NB4 (cell line): ENCODE data around the gene TIMM10B.

Experiments used
- POLR2A ChIP-seq: IDR thresholded peaks from 2 replicates; pipeline ENCODE4 v1.6.1; 2011; ENCODE audit warnings: mild to moderate bottlenecking; ENCODE audit not compliant: insufficient read length; ENCODE audit errors: extremely low read depth
- TF ChIP-seq, protein P1 (sequence below): IDR thresholded peaks from one replicate; pipeline ENCODE4 v1.5.1; 2012; ENCODE audit warnings: low read depth, low read length
- TF ChIP-seq, protein P2 (sequence below): IDR thresholded peaks from 2 replicates; pipeline ENCODE4 v1.6.1; 2011; ENCODE audit warnings: low read depth, low read length

DNA sequence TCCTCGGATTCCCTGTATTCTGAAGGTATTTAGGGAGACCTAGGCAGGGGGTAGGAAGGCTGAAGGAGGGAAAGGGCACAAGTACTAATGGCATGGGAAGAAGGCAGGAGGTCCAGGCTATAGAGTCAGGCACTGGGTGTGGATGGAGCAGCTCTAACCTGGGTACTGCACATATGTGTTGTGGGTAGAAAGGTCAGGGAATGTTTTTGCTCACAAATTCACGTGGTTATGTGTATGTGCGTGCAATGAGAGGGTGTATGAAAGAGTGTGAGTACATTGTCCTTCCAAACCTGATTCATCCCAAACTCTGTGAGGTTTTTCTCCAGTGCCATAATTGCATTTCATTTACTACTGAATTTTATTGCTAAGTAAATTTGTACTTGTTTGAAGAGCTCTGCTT is 39.0 kb downstream of the TIMM10B start:
- TF ChIP-seq, protein P1, sequence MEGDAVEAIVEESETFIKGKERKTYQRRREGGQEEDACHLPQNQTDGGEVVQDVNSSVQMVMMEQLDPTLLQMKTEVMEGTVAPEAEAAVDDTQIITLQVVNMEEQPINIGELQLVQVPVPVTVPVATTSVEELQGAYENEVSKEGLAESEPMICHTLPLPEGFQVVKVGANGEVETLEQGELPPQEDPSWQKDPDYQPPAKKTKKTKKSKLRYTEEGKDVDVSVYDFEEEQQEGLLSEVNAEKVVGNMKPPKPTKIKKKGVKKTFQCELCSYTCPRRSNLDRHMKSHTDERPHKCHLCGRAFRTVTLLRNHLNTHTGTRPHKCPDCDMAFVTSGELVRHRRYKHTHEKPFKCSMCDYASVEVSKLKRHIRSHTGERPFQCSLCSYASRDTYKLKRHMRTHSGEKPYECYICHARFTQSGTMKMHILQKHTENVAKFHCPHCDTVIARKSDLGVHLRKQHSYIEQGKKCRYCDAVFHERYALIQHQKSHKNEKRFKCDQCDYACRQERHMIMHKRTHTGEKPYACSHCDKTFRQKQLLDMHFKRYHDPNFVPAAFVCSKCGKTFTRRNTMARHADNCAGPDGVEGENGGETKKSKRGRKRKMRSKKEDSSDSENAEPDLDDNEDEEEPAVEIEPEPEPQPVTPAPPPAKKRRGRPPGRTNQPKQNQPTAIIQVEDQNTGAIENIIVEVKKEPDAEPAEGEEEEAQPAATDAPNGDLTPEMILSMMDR = no peak
- no peak for TF ChIP-seq POLR2A
- TF ChIP-seq, protein P2, sequence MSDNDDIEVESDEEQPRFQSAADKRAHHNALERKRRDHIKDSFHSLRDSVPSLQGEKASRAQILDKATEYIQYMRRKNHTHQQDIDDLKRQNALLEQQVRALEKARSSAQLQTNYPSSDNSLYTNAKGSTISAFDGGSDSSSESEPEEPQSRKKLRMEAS = no peak
